GM19372 (cell line): ENCODE measurements around the gene HPSE2.
A peak's percentile ranks its signal among the peaks of the same experiment; 100 is the strongest.

ENCODE experiments used
- ATAC-seq: cut with Tn5 transposase; IDR thresholded peaks from one replicate; pipeline ENCODE4 v1.9.1; 2021; ENCODE audit warnings: mild to moderate bottlenecking, low read depth, moderate library complexity; ENCODE audit not compliant: unreplicated experiment

HPSE2 gene

GRCh38 chr10:98720551-98720950 lies 515.1 kb downstream of the HPSE2 start:
- no peak for ATAC-seq

DNA sequence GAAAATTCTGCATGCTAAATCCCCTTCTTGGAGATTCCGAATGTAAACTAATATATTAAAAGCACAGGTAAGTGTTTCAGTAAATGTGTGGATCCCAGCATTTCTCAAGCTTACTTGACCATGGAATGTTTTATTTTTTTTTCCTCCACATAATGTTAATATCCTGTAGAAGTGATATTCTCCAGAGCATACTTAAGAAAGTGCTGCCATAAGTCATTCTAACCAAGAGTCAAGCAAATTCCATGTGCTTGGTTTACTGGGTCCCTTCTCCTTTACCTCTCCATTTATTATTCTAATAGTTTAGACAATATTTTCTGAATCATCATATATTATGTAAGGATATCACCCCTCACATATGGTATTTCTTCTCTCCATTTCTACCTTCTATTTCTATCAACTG lies 522.1 kb downstream of the HPSE2 start:
- no peak for ATAC-seq

GRCh38 chr10:98696516-98696915 lies 539.1 kb downstream of the HPSE2 start:
- no peak for ATAC-seq

GRCh38 chr10:98694883-98695282 lies 540.8 kb downstream of the HPSE2 start:
- ATAC-seq: no peak

GRCh38 chr10:98694014-98694413 lies 541.6 kb downstream of the HPSE2 start:
- no peak for ATAC-seq

DNA sequence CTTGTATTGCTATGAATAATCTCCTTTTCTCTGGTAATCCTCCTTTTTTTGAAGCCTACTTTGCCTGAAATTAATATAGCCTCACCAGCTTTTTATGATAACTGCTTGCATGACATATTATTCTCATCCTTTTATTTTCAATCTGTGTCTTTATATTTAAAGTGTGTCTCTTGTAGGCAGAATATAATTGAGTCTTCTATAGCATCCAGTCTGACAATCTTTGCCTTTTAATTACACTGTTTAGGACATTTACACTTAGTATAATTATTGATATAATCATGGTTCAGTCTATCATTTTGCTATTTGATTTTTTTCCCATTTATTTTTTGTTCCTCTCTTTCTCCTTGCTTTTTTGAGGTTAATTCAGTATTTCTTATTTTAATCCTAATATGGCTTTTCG lies 548.0 kb downstream of the HPSE2 start:
- no peak for ATAC-seq

- no peak for ATAC-seq
Measured at GRCh38 chr10:98684019-98684899, 551.4 kb downstream of the HPSE2 start.

DNA sequence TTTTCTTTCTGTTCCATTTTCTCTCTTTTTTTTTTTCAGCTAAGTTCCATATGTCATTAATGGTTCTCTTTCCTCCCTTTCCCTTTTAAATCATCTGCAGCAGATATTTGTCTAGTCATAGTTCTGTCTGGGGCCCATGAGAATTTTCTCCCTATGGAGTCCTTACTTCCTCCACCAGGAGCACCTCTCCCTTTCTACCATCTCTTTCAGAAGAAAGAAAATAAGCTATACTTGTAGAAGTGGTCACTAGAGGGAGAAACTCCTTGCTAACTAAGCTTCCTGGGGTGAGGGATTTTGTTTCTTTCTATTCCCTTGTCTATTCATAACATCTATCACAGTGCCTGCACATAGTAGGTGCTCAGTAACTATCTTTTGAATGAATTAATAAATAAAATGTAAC lies 558.8 kb downstream of the HPSE2 start:
- no peak for ATAC-seq

DNA sequence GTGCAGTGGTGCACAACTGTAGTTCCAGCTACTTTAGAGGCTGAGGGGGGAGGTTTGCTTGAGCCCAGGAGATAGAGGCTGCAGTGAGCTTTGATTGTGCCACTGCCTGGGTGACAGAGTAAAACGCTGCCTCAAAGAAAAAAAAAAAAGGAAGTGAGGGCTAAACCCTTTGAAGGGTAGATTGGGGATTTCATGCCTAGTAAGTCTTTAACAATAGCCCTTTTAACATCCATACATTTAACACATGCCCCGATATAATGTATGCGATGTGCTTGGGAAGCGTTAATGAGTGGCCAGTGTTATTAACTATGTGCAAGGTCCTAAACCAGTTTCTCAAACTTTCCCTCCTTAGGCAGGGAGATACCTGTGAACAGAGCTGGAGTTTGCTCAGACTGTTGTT lies 559.8 kb downstream of the HPSE2 start:
- ATAC-seq: no peak

- ATAC-seq: no peak
Measured at GRCh38 chr10:98673171-98673782, 562.4 kb downstream of the HPSE2 start.

- no peak for ATAC-seq
Measured at GRCh38 chr10:98667081-98667480, 568.6 kb downstream of the HPSE2 start.

DNA sequence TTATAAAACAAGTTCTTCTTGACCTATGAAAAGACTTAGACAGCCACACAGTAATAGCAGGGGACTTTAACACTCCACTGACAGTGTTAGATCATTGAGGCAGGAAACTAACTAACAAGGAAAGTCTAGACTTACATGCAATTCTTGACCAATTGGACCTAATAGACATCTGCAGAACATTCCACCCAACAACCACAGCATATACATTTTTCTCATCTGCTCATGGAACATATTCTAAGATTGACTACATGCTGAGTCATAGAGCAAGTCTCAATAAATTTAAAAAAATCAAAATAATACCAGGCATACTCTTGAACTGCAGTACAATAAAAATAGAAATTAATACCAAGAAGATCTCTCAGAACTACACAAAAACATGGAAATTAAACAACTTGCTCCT lies 569.4 kb downstream of the HPSE2 start:
- no peak for ATAC-seq

GRCh38 chr10:98664329-98665042 lies 571.2 kb downstream of the HPSE2 start:
- ATAC-seq: peak; percentile 75

GRCh38 chr10:98659951-98660350 lies 575.7 kb downstream of the HPSE2 start:
- ATAC-seq: no peak

DNA sequence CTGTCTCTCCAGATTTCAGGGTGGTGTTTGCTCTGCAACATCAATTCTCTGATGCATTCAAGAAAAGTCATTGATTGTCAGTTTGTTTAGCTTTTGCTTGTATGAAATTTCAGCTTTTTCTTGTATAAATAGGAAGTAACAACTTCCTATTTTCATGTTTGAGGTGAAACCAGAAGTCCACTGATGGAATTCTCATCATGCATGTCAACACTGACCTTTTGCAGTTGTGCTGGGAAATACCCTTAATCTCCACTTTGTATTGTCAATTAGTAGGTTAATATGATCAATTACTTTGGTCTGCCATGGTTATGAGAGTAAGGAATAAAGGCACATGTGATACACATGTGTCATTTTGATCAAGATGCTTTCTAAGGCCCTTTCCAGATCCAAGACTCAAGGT lies 580.2 kb downstream of the HPSE2 start:
- ATAC-seq: no peak

- ATAC-seq: no peak
Measured at GRCh38 chr10:98649170-98649569, 586.5 kb downstream of the HPSE2 start.

- no peak for ATAC-seq
Measured at GRCh38 chr10:98646998-98647917, 588.4 kb downstream of the HPSE2 start.

DNA sequence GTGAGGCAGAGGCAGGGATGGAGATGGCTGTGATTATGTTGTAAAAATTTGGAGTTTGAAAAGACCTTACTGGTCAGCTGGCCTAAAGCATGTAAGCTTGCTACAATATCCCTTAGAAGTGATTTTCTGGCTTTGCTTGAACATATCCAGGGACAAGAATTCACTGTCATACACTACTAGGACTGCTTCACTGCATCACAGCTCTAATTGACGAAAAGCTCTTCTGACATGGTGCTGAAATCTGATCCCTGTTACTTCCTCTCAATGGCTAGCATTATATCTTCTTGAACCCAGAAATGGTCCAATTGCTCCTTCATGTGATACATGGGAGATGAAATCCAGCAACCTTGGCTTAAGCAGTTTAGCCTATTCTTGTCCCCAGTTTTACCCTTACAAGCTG lies 591.2 kb downstream of the HPSE2 start:
- ATAC-seq: no peak

- no peak for ATAC-seq
Measured at GRCh38 chr10:98642281-98642680, 593.4 kb downstream of the HPSE2 start.

GRCh38 chr10:98638920-98639319 lies 596.7 kb downstream of the HPSE2 start:
- no peak for ATAC-seq
